NK-92 (cell line): ENCODE data around the gene AFTPH.

Source experiments
- DNase-seq: peaks from one replicate; lab custom pipeline; 2025; ENCODE audit not compliant: unreplicated experiment; lab: John Stamatoyannopoulos, UW

Gene AFTPH

GRCh38 chr2:64540615-64541014 lies 16.5 kb downstream of the AFTPH start:
- no peak for DNase-seq

GRCh38 chr2:64541547-64541946 lies 17.4 kb downstream of the AFTPH start:
- no peak for DNase-seq

- no peak for DNase-seq
Observed at GRCh38 chr2:64542071-64543007, 18.2 kb downstream of the AFTPH start.

GRCh38 chr2:64543008-64543697 lies 19.0 kb downstream of the AFTPH start:
- no peak for DNase-seq

- DNase-seq = no peak
Observed at GRCh38 chr2:64548761-64549160, 24.6 kb downstream of the AFTPH start.

GRCh38 chr2:64550042-64550441 lies 25.9 kb downstream of the AFTPH start:
- no peak for DNase-seq

GRCh38 chr2:64551851-64552250 lies 27.7 kb downstream of the AFTPH start:
- DNase-seq = no peak

GRCh38 chr2:64554117-64554516 lies 30.0 kb downstream of the AFTPH start:
- no peak for DNase-seq

- no peak for DNase-seq
Observed at GRCh38 chr2:64558445-64559081, 34.4 kb downstream of the AFTPH start.

- no peak for DNase-seq
Observed at GRCh38 chr2:64562148-64562784, 38.1 kb downstream of the AFTPH start.

GRCh38 chr2:64563436-64563938 lies 39.4 kb downstream of the AFTPH start:
- DNase-seq = no peak

GRCh38 chr2:64565949-64566710 lies 42.0 kb downstream of the AFTPH start:
- no peak for DNase-seq

- DNase-seq = no peak
Observed at GRCh38 chr2:64567473-64567872, 43.3 kb downstream of the AFTPH start.

GRCh38 chr2:64568836-64569235 lies 44.7 kb downstream of the AFTPH start:
- no peak for DNase-seq

- DNase-seq = no peak
Observed at GRCh38 chr2:64574871-64575270, 50.7 kb downstream of the AFTPH start.

- no peak for DNase-seq
Observed at GRCh38 chr2:64581018-64581417, 56.9 kb downstream of the AFTPH start.

- no peak for DNase-seq
Observed at GRCh38 chr2:64581777-64582539, 57.8 kb downstream of the AFTPH start.

GRCh38 chr2:64582774-64583340 lies 58.7 kb downstream of the AFTPH start:
- no peak for DNase-seq

GRCh38 chr2:64586054-64586453 lies 61.9 kb downstream of the AFTPH start:
- DNase-seq = no peak
